ENCODE data around the gene GUCA1A. TPM values are rescaled to one million over a fixed set of nuclear protein-coding genes. Genes with fewer than 3 reads are reported as not detected.

The GUCA1A gene
- polyA plus RNA-seq, 1 donor (not counting 4 experiments of a cell fraction or from before 2014, with no cell fraction given), result not detected

- no peak for TF ChIP-seq CTCF (optimal IDR thresholded peaks at IDR 0.05 in 1 of 3, IDR thresholded peaks at IDR 0.05 in 1 of 3, conservative IDR thresholded peaks at IDR 0.05 in 1 of 3; ENCODE audit: extremely low read depth in 1 of 3, insufficient read depth in 2 of 3, low read length in 3 of 3)
- TF ChIP-seq EZH2 (IDR thresholded peaks at IDR 0.05; ENCODE audit: low read length), result no peak
- H3K4me2 ChIP-seq (ENCODE audit: control insufficient read depth, extremely low read depth, insufficient read depth, low read depth, low read length), result no peak overlapping the region
- FAIRE-seq, result no peak
These were observed 18.5 kb upstream of the GUCA1A start for GRCh38 chr6:42154461-42155209.

GRCh38 chr6:42155293-42155692 is 17.9 kb upstream of the GUCA1A start:
- Histone ChIP-seq H3K36me3 (ENCODE audit: control insufficient read depth in 2 of 2, extremely low read depth in 1 of 2, insufficient read depth in 2 of 2, low read length in 2 of 2) (no peaks in the 10 kb centered on the region), H3K79me2 (ENCODE audit: control insufficient read depth, insufficient read depth, low read length) (no peaks in the 10 kb centered on the region), H2AFZ (ENCODE audit: control insufficient read depth, low read length) (no peak overlapping the region), H4K20me1 (ENCODE audit: control insufficient read depth, extremely low read depth, insufficient read depth, low read length) (no peaks in the 10 kb centered on the region), H3K4me1 (ENCODE audit: control insufficient read depth, extremely low read depth, insufficient read depth, low read length) (peaks cover 12% of the 10 kb centered on the region), H3K4me3 (ENCODE audit: control insufficient read depth in 2 of 3, extremely low read depth in 1 of 3, insufficient read depth in 2 of 3, low read depth in 1 of 3, low read length in 3 of 3) (no peak overlapping the region), H3K27me3 (ENCODE audit: control insufficient read depth, extremely low read depth, insufficient read depth, low read length) (no peaks in the 10 kb centered on the region), H3K9me3 (ENCODE audit: control insufficient read depth, low read depth, low read length) (no peaks in the 10 kb centered on the region), H3K9ac (ENCODE audit: control insufficient read depth, extremely low read depth, insufficient read depth, low read length) (no peak overlapping the region), H3K9me1 (ENCODE audit: control insufficient read depth, extremely low read depth, insufficient read depth, low read length) (no peaks in the 10 kb centered on the region), H3K4me2 (ENCODE audit: control insufficient read depth, extremely low read depth, insufficient read depth, low read depth, low read length) (no peak overlapping the region), H3K27ac (ENCODE audit: control insufficient read depth, insufficient read depth, low read length) (no peak overlapping the region)
- TF ChIP-seq EZH2 (IDR thresholded peaks at IDR 0.05; ENCODE audit: low read length) (no peak), CTCF (optimal IDR thresholded peaks at IDR 0.05 in 1 of 3, IDR thresholded peaks at IDR 0.05 in 1 of 3, conservative IDR thresholded peaks at IDR 0.05 in 1 of 3; ENCODE audit: extremely low read depth in 1 of 3, insufficient read depth in 2 of 3, low read length in 3 of 3) (no peak)
- no peak for DNase-seq (ENCODE audit: low read depth, low spot score)
- dilution Hi-C loops (cut with MboI; ENCODE audit: extremely low pct_ligation_motif_present, low sequenced_read_pairs), result no loop called here
- FAIRE-seq, result no peak

More at GRCh38 chr6:42154461-42155209, 18.5 kb upstream of the GUCA1A start:
- Histone ChIP-seq H3K27ac (ENCODE audit: control insufficient read depth, insufficient read depth, low read length) (no peak overlapping the region), H3K4me1 (ENCODE audit: control insufficient read depth, extremely low read depth, insufficient read depth, low read length) (peaks cover 12% of the 10 kb centered on the region), H3K9ac (ENCODE audit: control insufficient read depth, extremely low read depth, insufficient read depth, low read length) (no peak overlapping the region), H2AFZ (ENCODE audit: control insufficient read depth, low read length) (no peak overlapping the region), H3K9me3 (ENCODE audit: control insufficient read depth, low read depth, low read length) (no peaks in the 10 kb centered on the region), H3K4me3 (ENCODE audit: control insufficient read depth in 2 of 3, extremely low read depth in 1 of 3, insufficient read depth in 2 of 3, low read depth in 1 of 3, low read length in 3 of 3) (no peak overlapping the region), H3K9me1 (ENCODE audit: control insufficient read depth, extremely low read depth, insufficient read depth, low read length) (no peaks in the 10 kb centered on the region), H3K27me3 (ENCODE audit: control insufficient read depth, extremely low read depth, insufficient read depth, low read length) (no peaks in the 10 kb centered on the region), H3K79me2 (ENCODE audit: control insufficient read depth, insufficient read depth, low read length) (no peaks in the 10 kb centered on the region), H3K36me3 (ENCODE audit: control insufficient read depth in 2 of 2, extremely low read depth in 1 of 2, insufficient read depth in 2 of 2, low read length in 2 of 2) (no peaks in the 10 kb centered on the region), H4K20me1 (ENCODE audit: control insufficient read depth, extremely low read depth, insufficient read depth, low read length) (no peaks in the 10 kb centered on the region)
- DNase-seq (ENCODE audit: low read depth, low spot score), result no peak
- dilution Hi-C loops (cut with MboI; ENCODE audit: extremely low pct_ligation_motif_present, low sequenced_read_pairs), result no loop called here

All from keratinocyte (primary cell).